HG02852 (cell line): ENCODE results near the gene OTULIN.

ENCODE experiments used
- ATAC-seq: cut with Tn5 transposase; IDR thresholded peaks from one replicate; pipeline ENCODE4 v1.9.1; 2021; ENCODE audit warnings: mild to moderate bottlenecking, moderate library complexity; ENCODE audit not compliant: unreplicated experiment

Gene OTULIN

DNA sequence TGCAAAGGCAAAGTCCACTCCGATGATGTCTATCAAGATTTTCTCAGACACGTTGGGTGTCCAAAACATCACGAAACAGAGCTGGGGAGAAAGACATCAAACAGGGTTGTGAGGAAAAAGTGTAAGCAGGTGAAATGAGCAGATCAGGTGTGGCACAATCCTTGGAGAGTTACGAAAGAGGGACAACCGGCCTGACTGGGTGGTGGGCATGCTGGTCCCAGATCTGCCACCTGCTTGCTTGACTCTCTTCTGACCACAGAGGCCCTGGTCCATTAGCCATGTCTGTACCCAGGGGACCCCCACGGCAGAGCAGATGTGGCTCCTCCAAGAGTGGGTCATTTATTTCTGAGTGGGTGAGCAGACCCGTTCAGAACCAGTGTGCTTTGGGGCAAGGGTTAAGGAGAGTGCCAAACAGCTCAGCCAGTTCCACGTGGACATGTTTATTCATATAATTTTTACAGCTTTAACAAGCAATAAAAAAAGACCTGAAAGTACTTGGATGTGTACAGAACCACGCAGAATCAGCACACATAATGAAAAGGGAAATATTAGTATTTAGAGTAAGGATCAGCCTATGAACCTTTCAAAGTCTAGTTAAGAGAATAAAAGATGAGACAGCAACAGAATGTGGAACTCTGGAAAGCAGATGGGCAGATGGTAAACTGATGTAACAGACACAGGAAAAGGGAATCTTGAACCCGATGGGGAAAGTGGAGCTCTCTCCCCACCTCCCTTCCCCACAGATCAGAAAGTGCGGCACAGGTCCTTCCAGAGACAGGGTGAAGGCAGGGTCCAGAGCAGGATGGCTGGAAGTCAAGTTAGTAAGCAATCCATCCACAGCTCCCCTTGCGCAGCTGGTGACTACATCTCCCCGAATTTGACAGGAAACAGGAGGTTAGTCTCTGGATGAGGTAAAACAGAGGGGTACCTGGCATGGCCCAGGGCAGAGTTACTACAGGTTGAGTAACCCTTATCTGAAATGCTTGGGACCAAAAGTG is 52.5 kb downstream of the OTULIN start:
- ATAC-seq, result no peak

DNA sequence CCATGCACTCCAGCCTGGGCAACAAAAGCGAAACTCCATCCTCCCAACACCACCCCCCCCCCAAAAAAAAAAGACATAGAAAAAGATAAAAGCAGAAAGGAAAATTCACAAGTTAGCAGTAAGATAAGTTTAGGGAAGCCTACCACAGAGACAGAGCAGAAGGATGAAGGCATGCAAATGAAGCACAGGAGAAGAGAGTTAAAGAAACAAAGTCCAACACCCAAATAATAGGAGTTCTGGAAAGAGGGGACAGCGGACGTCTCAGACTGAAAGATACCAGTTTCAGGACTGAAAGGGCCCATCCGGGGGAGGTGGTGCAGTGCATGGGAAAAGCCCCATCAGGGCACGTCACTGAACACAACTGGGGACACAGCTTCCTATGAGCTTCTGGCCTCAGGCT is 54.3 kb downstream of the OTULIN start:
- no peak for ATAC-seq

DNA sequence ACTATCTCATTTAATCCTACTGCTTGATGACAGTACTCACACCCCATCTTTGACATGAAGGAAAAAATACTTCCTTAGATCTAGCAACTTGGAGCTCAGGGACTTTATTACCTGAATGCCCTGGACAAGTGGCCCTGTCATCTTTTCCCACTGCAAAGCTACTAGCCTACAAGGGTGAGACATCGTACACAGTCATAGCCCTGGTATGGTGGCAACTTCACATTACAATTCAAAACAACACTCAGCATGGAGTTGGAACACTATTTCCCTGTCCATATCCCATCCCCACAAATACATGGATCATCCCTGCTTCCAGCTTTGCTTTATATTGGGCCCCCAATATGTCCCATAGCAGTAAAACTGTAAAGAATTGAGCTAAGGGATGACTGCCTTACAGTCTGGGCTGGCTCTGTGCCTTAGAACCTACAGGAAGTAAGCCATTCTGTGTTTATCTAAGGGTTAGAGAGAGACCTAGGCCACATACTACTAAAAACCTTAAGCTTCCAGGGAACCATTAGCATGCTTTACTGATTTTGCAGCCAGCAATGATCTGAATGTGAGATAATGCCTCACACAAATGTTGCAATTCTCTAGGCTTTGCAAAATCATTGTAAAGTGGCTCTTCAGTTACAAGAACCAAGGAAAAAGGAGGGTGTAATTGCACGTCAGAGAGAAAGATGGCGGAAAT is 55.9 kb downstream of the OTULIN start:
- no peak for ATAC-seq

DNA sequence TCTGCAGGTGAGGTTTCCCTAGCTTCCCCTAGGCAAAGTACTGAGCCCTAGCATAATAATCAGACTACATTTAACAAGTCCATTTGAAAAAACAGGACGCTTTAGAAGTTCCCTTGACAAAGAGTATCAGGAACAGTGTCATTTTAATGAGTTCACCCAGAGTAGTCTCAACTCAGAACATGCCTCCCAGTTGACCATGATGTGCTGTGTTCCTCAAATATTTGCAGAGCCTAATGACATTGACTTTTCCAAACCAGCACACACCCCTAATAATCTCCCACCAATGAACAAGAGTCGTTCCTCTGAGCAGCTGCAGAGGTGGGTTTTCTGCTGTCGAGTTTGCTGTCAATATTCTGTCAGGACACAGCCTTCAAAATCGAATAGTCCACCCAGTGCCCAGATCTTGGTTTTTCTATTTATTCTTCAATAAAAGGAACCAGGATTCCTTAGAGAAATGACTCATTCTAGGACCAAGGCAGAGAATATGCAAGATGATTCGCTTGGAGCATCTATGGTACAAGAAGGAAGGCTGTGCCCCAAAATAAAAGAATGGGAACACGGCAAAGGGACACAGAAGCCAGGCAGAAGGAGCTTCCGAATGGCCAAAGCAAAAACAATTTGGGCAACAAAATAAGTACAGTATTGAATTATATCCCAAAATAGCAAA is 57.6 kb downstream of the OTULIN start:
- ATAC-seq, result no peak

DNA sequence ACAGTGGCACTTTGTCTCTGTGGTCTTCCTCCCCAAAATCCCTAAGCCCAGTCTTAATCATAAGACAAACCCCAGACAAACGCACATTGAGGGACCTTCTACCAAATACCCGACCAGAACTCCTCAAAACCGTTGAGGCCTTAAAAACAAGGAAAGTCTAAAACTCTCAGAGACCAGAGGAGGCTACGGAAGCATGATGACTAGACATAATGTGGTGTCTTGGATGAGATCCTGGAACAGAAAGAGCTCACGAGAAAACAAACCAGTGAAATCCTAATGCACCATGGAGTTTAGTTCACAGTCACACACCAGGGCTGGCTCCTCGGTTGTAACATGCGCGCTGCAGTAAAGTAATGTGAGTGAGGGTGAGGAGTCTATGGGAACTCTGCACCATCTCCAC is 58.4 kb downstream of the OTULIN start:
- no peak for ATAC-seq

DNA sequence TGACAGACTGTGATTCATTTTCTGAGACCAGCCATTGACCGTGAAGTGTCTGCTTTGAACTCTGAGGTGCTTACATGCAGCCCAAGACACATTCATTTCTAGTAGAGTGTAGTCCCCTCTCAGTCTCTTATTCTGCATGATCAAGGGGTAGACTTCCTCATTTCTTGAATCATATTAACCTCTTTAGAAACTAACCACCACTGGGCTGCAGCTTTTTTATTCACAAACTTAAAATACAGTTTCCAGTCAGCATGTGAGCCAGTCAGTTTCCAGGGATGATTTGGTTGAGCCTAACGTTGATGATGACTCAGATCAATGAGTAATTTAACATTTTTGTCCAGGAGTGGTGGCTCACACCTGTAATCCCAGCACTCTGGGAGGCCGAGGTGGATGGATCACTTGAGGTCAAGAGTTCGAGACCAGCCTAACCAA is 59.2 kb downstream of the OTULIN start:
- ATAC-seq, result peak; percentile 49

DNA sequence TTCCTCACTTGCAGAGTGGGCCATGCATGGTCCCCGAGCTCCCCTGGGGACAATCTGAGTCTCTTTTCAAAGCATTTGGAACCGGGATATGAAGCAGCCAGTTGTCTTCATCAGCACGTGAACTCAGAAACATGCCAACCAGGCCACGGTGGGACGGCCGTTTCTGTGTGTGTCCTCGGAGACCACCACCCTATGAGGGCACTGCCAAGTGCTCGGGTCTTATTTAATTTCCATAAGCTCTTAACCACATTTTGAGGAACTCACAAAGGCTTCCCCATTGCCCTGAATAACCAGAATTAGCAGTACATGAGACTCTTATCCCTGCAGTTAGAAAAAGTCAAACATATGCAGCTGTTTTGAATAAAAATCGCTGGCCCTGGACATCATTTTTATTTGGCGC is 60.1 kb downstream of the OTULIN start:
- no peak for ATAC-seq

DNA sequence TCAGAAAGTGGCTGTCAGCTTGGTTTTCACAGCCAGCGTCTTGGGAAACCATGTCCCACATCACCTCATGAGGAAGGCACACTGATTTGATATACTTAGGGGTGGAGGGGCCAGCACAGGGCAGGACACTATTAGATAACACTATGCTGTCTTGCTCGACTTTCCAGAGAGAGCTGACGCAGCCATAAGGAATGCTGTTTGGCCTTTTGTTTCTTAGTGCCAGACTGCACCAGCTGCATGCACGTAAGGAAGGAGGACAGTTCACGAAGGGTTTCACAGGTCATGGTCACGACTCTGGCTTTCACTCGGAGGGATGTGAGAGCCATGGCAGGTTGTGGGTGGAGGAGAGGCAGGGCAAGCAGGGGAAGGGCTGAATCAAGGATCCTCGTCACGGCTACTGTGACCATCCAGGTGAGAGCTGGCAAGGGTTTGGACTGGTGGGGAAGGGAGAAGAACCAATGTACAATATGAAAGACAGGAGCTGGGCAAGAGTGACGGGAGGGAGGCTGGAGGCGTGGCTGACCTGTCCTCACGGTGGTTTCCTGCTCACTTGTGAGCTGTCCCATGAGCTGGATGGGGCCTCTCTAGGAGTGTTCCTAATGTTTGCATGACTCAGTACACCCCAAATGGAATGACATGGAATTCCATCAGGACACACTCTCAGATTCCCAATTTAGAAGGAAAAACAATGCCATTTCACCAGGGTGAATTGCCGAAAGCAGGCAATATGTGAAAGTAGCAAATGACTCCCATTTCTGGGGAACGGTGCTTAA is 61.7 kb downstream of the OTULIN start:
- no peak for ATAC-seq

DNA sequence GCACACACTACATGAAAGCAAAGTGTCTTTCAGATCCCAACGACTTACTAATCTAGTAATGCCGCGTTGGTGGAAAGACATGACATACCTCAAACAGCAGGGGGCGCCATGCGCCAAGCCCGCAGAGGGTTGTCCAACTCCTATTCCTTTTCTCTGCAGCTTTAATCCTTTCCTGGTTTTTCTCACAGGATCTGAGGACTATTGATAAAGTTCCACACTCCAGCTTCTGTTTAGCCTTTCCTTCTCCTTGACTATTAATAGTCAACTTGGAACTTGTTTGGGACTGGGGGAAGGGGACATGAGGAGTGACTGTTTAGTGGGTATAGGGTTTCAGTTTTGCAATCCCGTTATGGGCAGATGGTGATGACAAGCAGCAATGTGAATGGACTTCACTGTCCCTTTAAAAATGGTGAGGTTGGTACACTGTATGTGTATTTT is 62.9 kb downstream of the OTULIN start:
- ATAC-seq, result no peak

DNA sequence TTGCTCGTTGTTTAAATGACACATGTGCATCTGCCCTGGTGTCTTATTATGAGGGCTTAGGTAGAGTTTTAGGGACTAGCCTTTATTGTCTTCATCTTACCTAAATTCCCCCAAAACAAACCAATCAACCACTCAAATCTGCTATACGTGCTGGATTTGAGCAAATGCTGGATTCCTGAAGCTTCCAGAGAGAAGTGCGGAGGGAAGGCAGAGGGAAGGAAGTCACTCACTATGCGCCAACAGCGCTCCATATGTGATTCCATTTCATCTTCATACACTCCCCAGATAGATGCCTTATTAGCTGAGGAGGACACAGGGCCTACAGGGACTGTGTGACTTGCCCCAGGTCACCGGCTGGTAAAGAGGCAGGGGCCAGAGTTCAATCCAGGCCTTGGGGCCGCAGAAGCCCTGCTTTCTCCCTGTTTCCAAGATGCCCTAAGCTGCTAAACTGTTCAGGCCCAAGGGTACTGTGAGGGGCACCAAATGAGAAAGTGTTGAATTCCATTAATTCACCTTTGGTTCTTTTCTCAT is 63.5 kb downstream of the OTULIN start:
- ATAC-seq, result no peak

DNA sequence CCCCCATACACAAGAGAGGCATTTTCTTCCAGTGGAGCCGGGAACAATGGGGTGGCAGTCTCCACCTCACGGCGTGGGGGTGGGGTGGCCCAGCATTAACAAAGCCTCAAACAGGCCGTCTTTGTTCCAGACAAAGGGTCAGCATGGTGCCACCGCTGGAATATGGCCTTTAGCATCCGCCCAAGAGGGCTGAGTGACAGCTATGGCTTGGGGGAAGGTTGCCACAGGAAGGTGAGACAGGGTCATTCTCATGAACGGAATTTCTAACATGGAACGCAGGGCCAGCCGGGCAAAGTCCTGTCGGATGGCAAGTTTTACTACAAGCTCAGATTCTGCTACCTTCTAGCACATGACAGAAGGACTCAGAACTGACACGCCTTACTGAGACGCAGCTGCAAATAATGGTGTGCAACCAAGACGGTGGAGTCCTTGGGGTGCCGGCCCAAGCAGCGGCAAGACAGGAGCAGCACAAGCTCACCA is 64.0 kb downstream of the OTULIN start:
- ATAC-seq, result no peak

DNA sequence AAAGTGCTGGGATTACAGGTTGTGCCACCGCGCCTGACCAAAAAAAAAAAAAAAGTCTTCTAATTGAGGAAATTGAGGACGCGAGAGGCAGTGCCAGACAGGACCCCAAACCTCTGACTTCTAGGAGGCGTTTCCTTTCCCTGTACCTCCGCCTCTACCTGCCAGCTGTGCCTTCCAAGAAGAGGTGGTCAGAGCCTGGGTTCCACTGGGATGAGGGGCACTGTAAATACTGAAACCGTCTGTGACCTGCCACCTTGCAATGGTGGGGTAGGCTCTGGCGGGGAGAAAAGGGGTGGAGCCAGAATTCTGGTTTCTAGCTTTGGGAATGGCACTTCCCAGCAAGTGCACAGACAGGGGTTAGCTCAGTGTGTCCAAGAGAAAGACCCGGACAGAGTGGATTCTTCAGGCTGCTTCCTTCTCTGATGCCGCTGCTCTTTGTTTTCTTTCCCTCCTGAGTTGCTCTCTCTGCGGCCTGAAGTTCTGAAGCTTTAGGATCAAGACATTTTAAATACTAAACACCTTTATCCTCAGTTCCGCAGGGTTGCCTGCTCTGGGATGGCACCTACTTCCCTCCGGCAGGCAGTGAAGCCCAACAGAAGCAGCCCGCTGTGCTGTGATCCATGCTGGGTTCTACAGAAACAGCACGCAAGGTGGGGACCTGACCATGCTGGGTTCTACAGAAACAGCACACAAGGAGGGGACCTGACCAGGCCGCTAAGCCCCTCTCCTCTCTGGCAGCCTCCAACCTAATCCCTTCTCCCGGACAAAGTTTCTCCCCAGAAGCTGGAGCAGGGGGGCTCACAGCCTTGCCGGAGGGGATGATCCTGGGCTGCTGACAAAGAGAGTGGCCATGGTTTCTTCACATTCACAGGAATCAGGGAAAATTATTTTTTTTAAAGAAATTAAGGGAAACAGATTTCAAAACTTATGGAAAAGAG is 65.2 kb downstream of the OTULIN start:
- no peak for ATAC-seq

DNA sequence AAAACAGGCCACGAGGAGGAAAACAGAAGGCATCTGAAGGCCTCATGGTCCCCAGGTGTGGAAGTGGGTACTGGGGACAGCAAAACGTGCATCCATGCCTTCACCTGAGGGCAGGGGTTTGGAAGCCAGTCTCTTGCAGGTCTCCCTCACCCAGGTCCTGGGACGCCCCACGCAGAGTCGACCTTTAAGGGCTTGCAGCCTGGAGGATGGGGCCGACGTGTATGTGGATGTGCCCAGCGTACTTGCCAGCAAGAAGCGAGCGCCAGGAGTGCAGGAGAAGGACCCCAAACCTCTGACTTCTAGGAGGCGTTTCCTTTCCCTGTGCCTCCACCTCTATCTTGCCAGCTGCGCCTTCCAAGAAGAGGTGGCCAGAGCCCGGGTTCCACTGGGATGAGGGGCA is 65.9 kb downstream of the OTULIN start:
- ATAC-seq, result no peak

DNA sequence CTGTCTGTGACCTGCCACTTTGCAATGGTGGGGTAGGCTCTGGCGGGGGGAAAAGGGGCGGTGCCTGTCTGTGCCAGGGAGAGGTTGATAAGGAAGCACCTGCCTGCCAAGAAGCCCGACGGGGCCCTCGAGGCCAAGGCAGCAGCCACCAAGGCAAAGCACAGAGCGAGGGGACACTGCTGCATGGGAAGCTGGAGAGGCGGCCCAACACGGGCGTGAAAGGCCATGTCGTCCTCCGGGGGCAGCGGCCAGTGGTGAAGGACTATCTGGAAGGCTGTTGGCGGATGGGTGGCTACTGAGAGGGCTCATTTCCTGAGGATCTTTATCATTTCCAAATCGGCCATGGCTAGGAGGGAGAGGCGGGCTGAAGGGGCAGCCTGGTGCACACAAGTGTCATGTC is 66.4 kb downstream of the OTULIN start:
- ATAC-seq, result no peak

DNA sequence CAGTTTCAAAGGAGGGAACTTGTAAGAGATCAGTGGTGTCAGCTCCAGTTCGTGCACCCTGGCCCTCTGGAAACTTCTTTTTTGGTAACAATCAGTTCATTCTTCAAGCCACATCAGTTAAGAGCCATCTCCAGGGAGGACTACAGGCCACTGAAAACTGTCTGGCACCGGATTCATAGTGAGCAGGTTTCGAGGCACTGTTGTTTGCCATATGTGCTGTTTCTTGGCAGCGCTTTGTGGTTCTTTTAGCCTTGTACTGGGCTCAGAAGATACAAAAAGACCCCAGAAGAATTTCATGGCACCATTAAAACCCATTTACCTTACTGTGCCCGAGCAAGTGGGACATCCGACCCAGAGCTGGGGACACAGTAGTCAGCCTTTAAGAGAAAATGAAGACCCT is 68.5 kb downstream of the OTULIN start:
- ATAC-seq, result no peak

DNA sequence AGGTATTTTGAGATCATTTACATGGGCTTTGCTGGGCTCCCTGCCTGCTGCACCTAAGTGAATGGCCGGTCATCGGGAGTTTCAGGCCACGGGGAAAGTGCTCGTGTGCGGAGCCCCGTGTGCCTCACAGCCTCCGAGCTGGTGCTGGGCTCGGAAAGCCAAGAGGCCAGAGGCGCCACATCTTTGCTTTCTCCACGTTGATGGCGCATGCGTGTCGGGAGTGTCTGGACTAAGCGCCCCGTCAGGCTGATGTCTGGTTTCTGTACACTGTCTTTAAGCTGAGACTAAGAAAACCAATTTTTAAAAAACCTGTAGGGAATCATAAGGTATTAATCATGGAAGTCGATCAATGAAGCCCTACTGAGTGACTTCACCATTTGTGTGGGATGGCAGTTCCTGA is 69.1 kb downstream of the OTULIN start:
- ATAC-seq, result no peak

DNA sequence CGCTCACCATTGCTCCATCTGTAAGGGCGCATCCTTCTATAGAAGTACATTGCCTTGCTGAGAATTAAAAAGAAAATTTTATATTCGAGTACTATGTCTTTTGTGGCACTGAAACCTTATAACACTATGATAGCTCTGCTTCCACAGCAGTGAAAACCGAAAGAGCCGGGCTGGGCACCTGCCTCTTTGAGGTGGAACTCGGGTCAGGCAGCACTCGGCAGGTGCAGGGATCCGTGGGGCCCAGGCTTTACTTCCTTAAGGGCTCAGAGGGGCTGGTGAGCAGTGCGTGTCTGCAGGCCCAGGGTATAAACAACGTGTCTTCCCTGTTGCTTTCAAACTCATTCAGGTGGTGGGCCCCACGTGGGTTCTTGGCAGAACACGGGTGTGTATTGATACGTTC is 69.9 kb downstream of the OTULIN start:
- no peak for ATAC-seq

DNA sequence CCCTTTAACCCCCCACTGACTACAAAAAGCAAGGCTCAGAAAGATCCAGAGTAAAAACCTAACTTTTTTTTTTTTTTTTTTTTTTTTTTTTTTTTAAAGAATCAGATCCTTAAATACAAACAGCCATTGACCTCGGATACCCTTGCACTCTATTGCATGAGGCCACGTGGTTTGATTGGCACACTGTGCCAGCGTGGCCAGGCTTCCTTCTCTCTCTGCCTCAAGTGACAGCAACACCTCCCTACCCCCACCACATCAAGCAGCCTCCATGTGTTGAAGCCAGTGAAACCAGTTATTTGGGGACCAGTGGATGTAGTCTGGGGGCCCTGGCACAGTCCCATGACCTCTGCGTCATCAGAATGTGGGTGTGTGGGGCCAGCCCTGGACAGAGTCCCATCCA is 71.4 kb downstream of the OTULIN start:
- no peak for ATAC-seq

DNA sequence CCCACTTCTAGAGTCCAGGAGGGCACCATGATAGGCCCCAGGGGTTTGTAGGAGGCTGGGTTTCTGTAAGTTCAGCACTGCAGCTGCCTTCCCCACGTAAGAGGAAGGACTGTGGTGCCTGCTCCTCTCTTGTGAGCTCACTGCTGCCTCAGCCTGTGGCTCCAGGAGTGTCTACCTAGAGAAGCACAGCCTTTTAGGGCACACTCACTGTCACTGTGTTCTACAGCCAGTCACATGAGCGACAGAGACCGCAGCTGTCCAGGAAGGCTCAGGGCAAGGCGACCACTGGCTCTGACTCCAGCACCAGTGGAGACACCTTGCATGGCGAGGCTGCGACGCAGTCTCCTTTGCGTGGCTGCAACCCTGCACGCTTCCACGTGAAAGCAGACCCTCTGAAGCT is 72.8 kb downstream of the OTULIN start:
- ATAC-seq, result no peak
